ENCODE results near the gene AMBRA1. TPM values are rescaled to one million over a fixed set of nuclear protein-coding genes. Genes with fewer than 3 reads are reported as not detected.

AMBRA1 gene
- total and polyA plus RNA-seq, 2 of the 8 experiments (the other 6 are each of a cell fraction or from before 2014, with no cell fraction given) = 14.2 to 37.4 TPM

- peak overlapping the region; percentile 46; the same call in 1 of the 2 replicates for H2BK5ac ChIP-seq (ENCODE audit: low read depth, low read length)
- ChIA-PET CTCF (ENCODE audit: partially characterized antibody) (interaction anchor here (0.6 to 1.8 kb wide), 23 partner anchors 9 to 140 kb away, joined by 3 to 7 read pairs (median 4); no protein-coding TSS in a partner anchor), POLR2A (ENCODE audit: partially characterized antibody) (interaction anchor here (0.9 kb wide), 1 partner anchor 130 kb away, joined by 3 read pairs; no protein-coding TSS in a partner anchor)
- no peak overlapping the region for H4K8ac ChIP-seq (ENCODE audit: extremely low read depth, insufficient read depth, low read length)
- H3K23ac ChIP-seq (ENCODE audit: insufficient read length) = no peak overlapping the region
- no peak overlapping the region for H3K9ac ChIP-seq (replicated peaks in 1 of 4; ENCODE audit: extremely low read depth in 1 of 4, low read depth in 3 of 4, low read length in 3 of 4)
- H2BK12ac ChIP-seq (ENCODE audit: low read depth, low read length) = no peak overlapping the region
- H3K27me3 ChIP-seq (replicated peaks in 1 of 4; ENCODE audit: control insufficient read depth in 3 of 4, extremely low read depth in 1 of 4, insufficient read depth in 3 of 4, low read length in 3 of 4) = no peaks in the 10 kb centered on the region
- H4K20me1 ChIP-seq (replicated peaks in 1 of 2; ENCODE audit: control insufficient read depth in 1 of 2, insufficient read depth in 2 of 2, low read length in 2 of 2) = peaks cover 2 to 4% of the 10 kb centered on the region in 2 experiments
- no peak overlapping the region for H3K4me3 ChIP-seq (ENCODE audit: extremely low read depth in 1 of 4, insufficient read depth in 2 of 4, low read depth in 3 of 4, low read length in 4 of 4)
- no peaks in the 10 kb centered on the region for H3K23me2 ChIP-seq (ENCODE audit: low read depth, low read length)
- H3K18ac ChIP-seq (ENCODE audit: extremely low read depth, low read length) = no peak overlapping the region
- FAIRE-seq (no peak), DNase-seq (ENCODE audit: low read depth in 1 of 2, low spot score in 2 of 2) (no peak)
- H3K36me3 ChIP-seq (ENCODE audit: control insufficient read depth in 2 of 4, insufficient read depth in 4 of 4, low read length in 3 of 4) = no peaks in the 10 kb centered on the region
- H2AK5ac ChIP-seq (ENCODE audit: low read depth, low read length) = no peak overlapping the region
- H3K79me2 ChIP-seq (ENCODE audit: control insufficient read depth in 1 of 2, insufficient read depth in 2 of 2, low read length in 2 of 2) = peaks cover 0 to 65% of the 10 kb centered on the region in 2 experiments; a peak in 2 of 4 replicates
- H3K4me2 ChIP-seq (ENCODE audit: insufficient read depth in 1 of 2, low read depth in 2 of 2, low read length in 2 of 2) = no peak overlapping the region
- H3K79me1 ChIP-seq (ENCODE audit: low read depth, low read length) = no peaks in the 10 kb centered on the region; the same call in 1 of the 2 replicates
- H3K4me1 ChIP-seq (replicated peaks in 1 of 4; ENCODE audit: control insufficient read depth in 3 of 4, insufficient read depth in 4 of 4, low read length in 3 of 4) = peaks cover 0 to 10% (median 6%) of the 10 kb centered on the region in 4 experiments; a peak in 3 of 7 replicates
- H3K9me3 ChIP-seq (ENCODE audit: insufficient read depth in 2 of 2, low read depth in 1 of 2, low read length in 1 of 2) = no peaks in the 10 kb centered on the region
- H2BK120ac ChIP-seq (replicated peaks; ENCODE audit: low read depth, low read length) = no peak overlapping the region
- no peak overlapping the region for H3K14ac ChIP-seq (ENCODE audit: insufficient read length)
- WGBS, 2 experiments (ENCODE audit: extremely low coverage in 1 of 2, insufficient coverage in 1 of 2, insufficient read length in 1 of 2, insufficient replicate concordance in 2 of 2, low coverage in 1 of 2, low lambda C conversion rate in 2 of 2, missing lambda C conversion rate in 1 of 2) = 84% methylated on average over 5 of the region's 5 CpGs; no CpG with 5 or more reads in 1 of the 2 experiments
- no peak overlapping the region for H2AFZ ChIP-seq (ENCODE audit: low read length)
- peak overlapping the region; percentile 41; the same call in 1 of the 2 replicates for H2BK15ac ChIP-seq (ENCODE audit: low read length)
- H3K4ac ChIP-seq (replicated peaks; ENCODE audit: insufficient read length, low read depth, low read length) = no peak overlapping the region
- H4K5ac ChIP-seq (ENCODE audit: insufficient read length, low read depth, low read length) = no peak overlapping the region
- no peak overlapping the region for H2BK20ac ChIP-seq (ENCODE audit: low read length)
- H4K91ac ChIP-seq (replicated peaks; ENCODE audit: insufficient read length, low read length) = no peak overlapping the region
- H3K56ac ChIP-seq (replicated peaks; ENCODE audit: insufficient read length, low read depth, low read length) = no peak overlapping the region
- no peak overlapping the region for H3K27ac ChIP-seq (ENCODE audit: low read depth, low read length)
- TF ChIP-seq SAP30 (IDR thresholded peaks at IDR 0.05; ENCODE audit: insufficient read depth, insufficient replicate concordance, low read length) (no peak), USF2 (IDR thresholded peaks at IDR 0.05; ENCODE audit: low read length) (no peak), RXRA (IDR thresholded peaks at IDR 0.05; ENCODE audit: insufficient read depth, low read depth, low read length) (no peak), BACH1 (IDR thresholded peaks at IDR 0.05; ENCODE audit: low read length) (no peak), HDAC6 (IDR thresholded peaks at IDR 0.05; ENCODE audit: low read depth, low read length) (no peak), JUND (IDR thresholded peaks at IDR 0.05; ENCODE audit: low read length) (no peak), ZNF274 (IDR thresholded peaks at IDR 0.05; ENCODE audit: borderline replicate concordance, extremely low read depth, low read length) (no peak), FOSL1 (IDR thresholded peaks at IDR 0.05; ENCODE audit: insufficient read depth, low read depth, low read length) (no peak), CTCF (IDR thresholded peaks at IDR 0.05; ENCODE audit: control extremely low read depth in 1 of 3, insufficient read depth in 1 of 3, low read depth in 1 of 3, low read length in 3 of 3) (no peak)
Observed at GRCh38 chr11:46522682-46523281, 71.0 kb downstream of the AMBRA1 start.

Measured in H1 (cell line).